Bronchial epithelial cell (primary cell): Measurements from ENCODE around the gene CCDC106. TPM values are rescaled to one million over a fixed set of nuclear protein-coding genes. Genes with fewer than 3 reads are reported as not detected.

Experiments
- DNase-seq: peaks from one replicate; pipeline ENCODE4 v3.0.0-alpha.2; 2010; ENCODE audit warnings: low read depth
- FAIRE-seq: peaks from 2 replicates; lab custom pipeline; 2011; peaks lifted over from hg19 to GRCh38; lab: Jason Lieb, UNC
- H3K27me3 ChIP-seq: 2 replicates; pipeline ENCODE4 v1.5.1; 2011; ENCODE audit warnings: low read length; ENCODE audit not compliant: control insufficient read depth, insufficient read depth
- H3K36me3 ChIP-seq: 2 replicates; pipeline ENCODE4 v1.5.1; 2011; ENCODE audit warnings: low read length; ENCODE audit not compliant: control insufficient read depth, insufficient read depth
- H3K4me3 ChIP-seq: 2 replicates; pipeline ENCODE4 v1.5.1; 2011; ENCODE audit warnings: mild to moderate bottlenecking, low read depth, low read length, control low read depth
- total RNA-seq: library from RNA; depleted of rRNA; stranded (reverse); fragments of >200 nt; gene quantifications from 2 replicates; pipeline ENCODE4 v1.2.1, GENCODE V29; 2014
- TF ChIP-seq, protein P1 (sequence below): IDR thresholded peaks from 2 replicates; pipeline ENCODE4 v1.5.1; 2011; ENCODE audit warnings: mild to moderate bottlenecking, moderate library complexity, low read length, control low read depth, inconsistent platforms; ENCODE audit not compliant: insufficient read depth, severe bottlenecking

The CCDC106 gene
- total RNA-seq, 1 donor from 2014 or later = 2.9 TPM

GRCh38 chr19:55646889-55647731, 902 bp upstream of the CCDC106 start:
- peaks cover 3% of the 10 kb centered on the region for H3K36me3 ChIP-seq
- no peak for FAIRE-seq
- H3K27me3 ChIP-seq = no peaks in the 10 kb centered on the region
- DNase-seq = no peak
- H3K4me3 ChIP-seq = peak overlapping the region; percentile 76
- TF ChIP-seq, protein P1, sequence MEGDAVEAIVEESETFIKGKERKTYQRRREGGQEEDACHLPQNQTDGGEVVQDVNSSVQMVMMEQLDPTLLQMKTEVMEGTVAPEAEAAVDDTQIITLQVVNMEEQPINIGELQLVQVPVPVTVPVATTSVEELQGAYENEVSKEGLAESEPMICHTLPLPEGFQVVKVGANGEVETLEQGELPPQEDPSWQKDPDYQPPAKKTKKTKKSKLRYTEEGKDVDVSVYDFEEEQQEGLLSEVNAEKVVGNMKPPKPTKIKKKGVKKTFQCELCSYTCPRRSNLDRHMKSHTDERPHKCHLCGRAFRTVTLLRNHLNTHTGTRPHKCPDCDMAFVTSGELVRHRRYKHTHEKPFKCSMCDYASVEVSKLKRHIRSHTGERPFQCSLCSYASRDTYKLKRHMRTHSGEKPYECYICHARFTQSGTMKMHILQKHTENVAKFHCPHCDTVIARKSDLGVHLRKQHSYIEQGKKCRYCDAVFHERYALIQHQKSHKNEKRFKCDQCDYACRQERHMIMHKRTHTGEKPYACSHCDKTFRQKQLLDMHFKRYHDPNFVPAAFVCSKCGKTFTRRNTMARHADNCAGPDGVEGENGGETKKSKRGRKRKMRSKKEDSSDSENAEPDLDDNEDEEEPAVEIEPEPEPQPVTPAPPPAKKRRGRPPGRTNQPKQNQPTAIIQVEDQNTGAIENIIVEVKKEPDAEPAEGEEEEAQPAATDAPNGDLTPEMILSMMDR = no peak

DNA sequence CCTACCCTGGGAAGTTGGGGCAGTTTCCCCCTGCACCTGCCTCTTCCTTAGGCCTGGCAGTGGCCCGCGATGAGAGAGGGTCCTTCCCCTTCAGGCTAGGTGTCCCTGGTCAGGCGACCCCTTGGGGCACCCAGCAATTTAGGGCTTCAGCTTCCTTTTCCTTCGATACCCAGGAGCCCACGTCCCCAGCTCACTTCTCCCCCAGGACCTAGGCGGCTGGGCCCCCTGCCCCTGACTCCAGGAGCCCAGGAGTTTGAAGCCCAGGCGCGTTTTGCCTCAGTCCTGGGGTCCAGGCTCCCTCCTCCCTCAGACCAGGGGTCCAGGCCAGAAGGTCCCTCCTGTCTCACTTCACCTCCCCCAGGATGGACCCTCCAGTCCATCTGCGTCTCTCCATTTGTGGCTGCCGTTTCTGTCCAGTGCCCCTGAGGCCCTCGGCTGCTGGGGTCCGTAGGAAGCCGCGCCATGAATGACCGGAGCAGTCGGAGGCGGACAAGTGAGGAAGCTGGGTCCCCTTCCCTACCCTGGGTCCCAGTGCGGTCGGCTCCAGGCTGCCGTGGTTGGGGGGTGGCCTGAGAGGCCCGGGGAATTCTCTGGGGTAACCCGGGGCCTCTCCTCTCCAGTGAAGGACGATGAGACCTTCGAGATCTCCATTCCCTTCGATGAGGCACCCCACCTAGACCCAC, 714 bp downstream of the CCDC106 start:
- TF ChIP-seq, protein P1 = no peak
- DNase-seq (no peak), FAIRE-seq (no peak)
- peak overlapping the region; percentile 76 for H3K4me3 ChIP-seq
- H3K27me3 ChIP-seq = no peaks in the 10 kb centered on the region
- peaks cover 3% of the 10 kb centered on the region for H3K36me3 ChIP-seq

GRCh38 chr19:55649268-55650125, 1.5 kb downstream of the CCDC106 start:
- H3K4me3 ChIP-seq = no peak overlapping the region
- TF ChIP-seq, protein P1 = no peak
- FAIRE-seq (no peak), DNase-seq (no peak)
- H3K27me3 ChIP-seq = no peaks in the 10 kb centered on the region
- H3K36me3 ChIP-seq = peaks cover 3% of the 10 kb centered on the region

GRCh38 chr19:55650126-55650557, 2.1 kb downstream of the CCDC106 start:
- no peaks in the 10 kb centered on the region for H3K36me3 ChIP-seq
- no peaks in the 10 kb centered on the region for H3K27me3 ChIP-seq
- no peak for FAIRE-seq
- no peak overlapping the region for H3K4me3 ChIP-seq
- DNase-seq = no peak
- TF ChIP-seq, protein P1 = no peak

GRCh38 chr19:55650602-55651230, 2.7 kb downstream of the CCDC106 start:
- no peak overlapping the region for H3K4me3 ChIP-seq
- no peak for DNase-seq
- H3K27me3 ChIP-seq = no peaks in the 10 kb centered on the region
- TF ChIP-seq, protein P1 = no peak
- no peak for FAIRE-seq
- H3K36me3 ChIP-seq = no peaks in the 10 kb centered on the region
